T-helper 2 cell treated with Interferon-gamma antibody and Interleukin-4, amounts not matched to agents 100 ng/mL and 5 ng/mL, for 36 hours (primary cell): ENCODE measurements around the gene NDUFS6. TPM values are rescaled to one million over a fixed set of nuclear protein-coding genes. Genes with fewer than 3 reads are reported as not detected.

Experiments used
- intact Hi-C: fragments of 100-400 bp; cut with micrococcal nuclease; formaldehyde crosslinking; loops from one replicate; pipeline ENCODE4 v1.15.1; 2023
- total RNA-seq: library from RNA; stranded (reverse); gene quantifications from 2 replicates; pipeline ENCODE4 v1.2.3, GENCODE V29; 2022

Gene NDUFS6
- total RNA-seq, 1 donor from 2014 or later: 35.3 TPM

- intact Hi-C loops: no loop called here
Observed at GRCh38 chr5:1765141-1765879, 35.9 kb upstream of the NDUFS6 start.

- intact Hi-C loops: no loop called here
Observed at GRCh38 chr5:1765880-1766235, 35.3 kb upstream of the NDUFS6 start.

GRCh38 chr5:1767524-1768282 is 33.5 kb upstream of the NDUFS6 start:
- intact Hi-C loops: no loop called here

- intact Hi-C loops: no loop called here
Observed at GRCh38 chr5:1768283-1769000, 32.8 kb upstream of the NDUFS6 start.

DNA sequence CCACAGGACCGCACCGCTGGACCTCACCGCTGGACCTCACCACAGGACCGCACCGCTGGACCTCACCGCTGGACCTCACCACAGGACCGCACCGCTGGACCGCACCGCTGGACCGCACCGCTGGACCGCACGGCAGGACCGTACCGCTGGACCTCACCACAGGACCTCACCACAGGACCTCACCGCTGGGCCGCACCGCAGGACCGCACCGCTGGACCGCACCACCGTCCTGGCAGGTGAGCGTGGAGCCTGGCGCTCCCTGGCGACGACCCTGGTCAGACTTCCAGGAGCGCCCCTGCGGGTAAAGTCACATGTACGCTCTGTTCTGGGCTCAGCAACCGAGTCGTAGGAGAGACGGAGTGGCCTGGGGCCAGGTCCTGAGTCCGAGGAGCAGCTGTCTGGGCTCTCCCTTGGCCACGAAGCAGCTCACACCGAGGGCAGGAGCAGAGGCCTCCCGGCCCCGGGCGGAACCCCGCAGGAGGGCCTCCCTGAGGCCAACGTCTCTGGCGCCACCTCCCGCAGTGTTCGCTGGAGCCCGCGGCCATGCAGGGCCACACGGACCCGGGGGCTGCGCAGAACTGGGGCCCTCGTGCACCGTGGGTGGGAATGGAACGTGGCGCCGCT is 32.1 kb upstream of the NDUFS6 start:
- intact Hi-C loops: no loop called here

DNA sequence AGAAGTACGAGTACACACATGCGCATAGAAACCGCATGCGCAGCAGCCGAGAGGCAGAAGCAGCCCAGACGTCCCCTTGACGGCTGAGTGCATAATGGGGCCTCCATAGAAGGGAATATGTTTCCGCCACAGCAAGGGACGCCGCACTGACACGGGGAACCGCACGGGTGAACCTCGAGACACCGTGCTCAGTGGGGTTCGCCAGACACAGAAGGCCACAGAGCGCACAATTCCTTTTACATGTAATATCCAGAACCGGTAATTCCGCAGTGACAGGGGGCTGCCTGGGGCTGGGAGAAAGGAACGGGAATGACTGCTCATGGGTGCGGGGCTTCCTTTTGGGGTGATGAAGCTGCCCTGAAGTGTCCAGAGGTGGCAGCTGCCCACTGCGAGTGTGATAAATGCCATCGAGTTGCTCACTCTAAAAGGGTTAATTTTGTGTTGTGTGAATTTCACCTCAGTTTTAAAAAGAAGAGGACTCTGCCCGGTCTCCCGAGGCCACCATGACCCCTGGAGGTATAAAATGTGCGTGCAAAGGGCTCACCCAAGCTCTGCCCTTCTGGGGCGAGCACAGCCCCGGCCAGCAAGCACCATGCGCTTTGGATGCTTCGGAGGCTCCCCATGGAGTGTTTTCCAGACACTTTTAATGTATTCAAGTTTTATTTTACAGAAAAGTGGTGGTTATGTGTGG is 31.3 kb upstream of the NDUFS6 start:
- intact Hi-C loops: no loop called here

GRCh38 chr5:1770443-1770802 is 30.8 kb upstream of the NDUFS6 start:
- intact Hi-C loops: no loop called here

DNA sequence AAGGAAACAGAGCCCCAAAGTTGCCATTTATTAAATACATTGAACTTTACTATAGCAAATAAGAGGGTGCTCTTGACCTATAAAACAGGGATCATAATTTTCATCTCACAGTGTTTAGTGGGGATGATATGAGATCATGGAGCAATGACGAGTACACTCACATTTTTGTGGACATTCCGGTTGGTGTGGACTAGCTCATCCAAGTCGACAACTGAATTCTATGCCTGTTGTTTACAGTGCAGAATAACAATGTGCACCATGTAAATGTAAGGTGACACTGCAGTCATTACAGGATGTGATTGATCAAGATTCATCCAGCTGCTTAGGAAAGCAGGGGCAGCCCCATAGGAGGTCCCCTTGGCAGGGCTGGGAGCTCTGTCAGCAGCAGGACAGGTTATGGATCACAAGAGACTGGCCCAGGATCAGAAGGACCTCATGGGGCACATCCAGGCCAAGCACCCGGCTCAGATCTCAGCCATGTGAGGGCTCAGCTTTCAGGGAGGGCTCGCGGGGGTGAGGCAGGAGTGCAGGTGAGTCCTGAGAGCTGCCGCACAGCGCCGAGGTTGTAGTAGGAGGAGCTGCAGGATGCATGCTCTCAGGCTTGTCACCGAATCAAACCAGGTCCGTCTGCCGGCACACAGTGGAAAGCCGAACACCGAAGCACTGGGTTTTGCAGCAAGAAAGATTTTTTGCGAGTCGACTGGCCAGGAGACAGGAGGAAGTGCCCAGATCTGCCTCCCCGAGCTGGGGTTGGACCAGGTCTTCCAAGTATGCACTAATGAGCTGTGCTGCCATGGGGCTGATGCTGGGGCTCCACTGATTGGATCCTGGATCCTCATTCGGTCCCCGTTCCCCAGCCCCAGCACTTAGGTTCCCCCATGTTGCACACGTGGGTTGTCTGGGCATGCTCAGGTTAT is 29.8 kb upstream of the NDUFS6 start:
- intact Hi-C loops: no loop called here

DNA sequence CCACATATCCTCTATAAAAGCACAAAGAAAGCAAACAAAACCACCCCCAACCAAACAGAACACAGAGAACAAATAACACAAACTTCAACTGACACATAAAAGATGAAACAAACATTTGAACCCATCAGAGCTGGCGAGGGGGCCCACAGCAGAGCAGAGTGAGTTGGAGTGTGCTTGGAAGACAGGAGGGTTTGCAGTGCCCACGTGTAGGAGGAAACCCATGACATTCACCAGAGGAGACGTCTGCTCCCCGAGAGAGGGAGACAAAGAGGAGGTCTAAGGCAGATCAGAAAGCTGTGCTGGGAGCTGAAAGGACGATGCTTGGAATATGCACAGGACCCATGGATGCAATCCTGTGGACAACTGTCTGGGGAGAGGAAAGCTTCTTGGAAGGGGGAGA is 28.6 kb upstream of the NDUFS6 start:
- intact Hi-C loops: no loop called here

- intact Hi-C loops: no loop called here
Observed at GRCh38 chr5:1776831-1777230, 24.4 kb upstream of the NDUFS6 start.

DNA sequence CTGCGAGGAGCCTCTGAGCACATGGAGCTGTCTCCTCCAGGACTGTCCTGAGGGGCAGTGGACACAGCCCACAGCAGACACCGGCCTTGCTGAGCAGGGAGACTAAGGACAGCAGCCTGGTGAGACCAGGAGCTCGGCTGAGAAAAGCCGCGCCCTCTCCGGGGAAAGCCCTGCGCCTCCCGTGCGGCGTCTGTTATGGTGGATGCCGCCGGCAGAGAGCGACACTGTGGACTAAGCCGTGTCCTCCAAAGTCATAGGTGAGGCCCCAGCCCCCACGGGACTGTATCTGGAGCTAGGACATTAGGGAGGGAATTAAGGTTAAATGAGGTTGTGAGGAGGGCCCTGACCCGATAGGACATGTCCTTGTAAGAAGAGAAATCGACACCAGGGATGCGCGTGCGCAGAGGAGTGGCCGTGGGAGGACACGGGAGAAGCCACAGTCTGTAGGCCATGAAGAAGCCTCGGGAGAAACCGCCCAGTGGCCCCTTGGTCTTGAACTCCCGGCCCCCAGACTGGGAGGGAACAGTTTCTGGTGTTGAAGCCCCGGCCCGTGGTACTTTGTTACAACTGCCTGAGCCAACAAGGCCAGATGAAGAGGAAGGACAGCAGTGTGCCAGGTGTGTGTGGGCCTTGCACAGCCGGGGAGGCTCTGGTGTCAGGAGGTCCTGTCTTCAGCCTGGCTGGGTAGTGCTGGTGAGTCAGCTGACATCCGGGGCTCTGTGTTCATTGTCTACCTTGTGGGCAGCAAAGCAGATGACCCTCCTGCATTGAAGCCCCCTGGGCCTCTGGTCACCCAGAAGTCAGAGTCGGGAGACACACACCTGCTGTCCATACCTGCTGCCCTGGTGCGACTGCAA is 23.7 kb upstream of the NDUFS6 start:
- intact Hi-C loops: no loop called here

GRCh38 chr5:1778138-1779020 is 22.8 kb upstream of the NDUFS6 start:
- intact Hi-C loops: no loop called here

DNA sequence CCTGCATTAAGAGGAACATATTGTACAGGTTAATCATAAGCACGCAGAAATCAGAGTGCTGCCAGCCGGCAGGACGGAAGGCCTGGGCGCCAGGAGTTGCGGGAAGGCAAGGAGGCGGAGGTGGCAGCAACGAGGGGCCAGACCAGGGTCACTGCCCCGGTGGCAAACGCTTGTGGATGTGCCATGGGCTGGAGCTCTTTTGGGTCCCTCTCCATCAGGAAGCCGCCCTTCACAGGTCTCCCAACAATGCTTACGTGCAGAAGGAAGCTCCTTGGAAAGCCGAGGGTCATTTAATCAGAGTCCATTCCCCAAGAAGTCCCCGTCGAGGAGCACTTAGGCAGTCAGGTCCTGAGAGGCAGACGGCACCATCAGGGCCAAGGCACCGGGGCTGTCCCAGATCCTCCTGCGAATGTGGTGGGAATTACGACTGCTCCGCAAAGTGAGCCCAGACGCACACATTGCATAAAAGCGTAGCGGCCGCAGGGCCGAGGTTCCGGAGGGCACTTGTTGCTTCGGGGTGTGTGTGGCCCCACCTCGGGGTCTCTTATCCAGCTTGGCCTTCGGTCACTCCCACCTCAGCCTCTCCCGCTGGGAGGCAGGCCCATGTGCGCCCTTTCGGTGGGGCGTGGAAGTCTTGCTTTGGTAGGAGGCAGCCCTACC is 22.1 kb upstream of the NDUFS6 start:
- intact Hi-C loops: no loop called here

DNA sequence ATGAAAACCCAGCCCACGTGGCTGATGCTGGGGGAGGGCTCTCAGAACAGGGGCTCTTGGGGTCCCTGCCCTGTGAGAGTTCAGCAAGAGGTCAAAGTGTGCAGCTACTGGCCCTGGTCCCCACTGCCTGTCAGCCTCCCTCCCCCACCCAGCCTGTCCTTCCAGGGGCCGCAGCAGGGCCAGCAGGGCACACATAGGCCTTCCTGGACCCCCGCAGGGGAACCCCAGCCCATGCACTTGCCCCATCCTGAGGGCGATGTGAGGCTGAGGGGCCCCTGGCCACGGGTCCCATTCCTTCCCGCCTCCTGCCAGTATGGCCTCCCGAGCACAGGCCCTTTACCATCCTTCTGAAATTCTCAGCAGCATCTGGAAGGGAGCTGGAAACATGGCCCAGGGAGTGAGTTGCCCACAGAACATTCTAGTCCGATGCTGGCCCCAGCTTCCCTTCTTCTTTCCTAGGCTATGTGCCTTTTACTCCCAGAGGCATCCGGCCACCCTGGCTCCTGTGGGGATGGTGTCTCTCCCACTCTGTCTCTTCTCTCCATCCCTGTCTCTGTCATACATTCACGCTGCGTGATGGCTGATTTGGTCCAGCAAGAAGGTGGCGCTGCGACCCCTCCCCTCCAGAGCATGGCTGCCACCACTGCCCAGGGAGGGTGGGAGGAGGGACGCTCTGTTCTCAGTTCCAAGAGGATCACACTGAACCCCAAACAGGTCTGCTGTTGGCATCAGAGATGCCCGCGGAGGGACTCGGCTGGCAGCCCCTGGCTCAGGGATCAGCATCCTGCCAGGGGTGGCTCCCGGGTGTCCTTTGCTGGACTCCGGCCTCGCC is 21.2 kb upstream of the NDUFS6 start:
- intact Hi-C loops: no loop called here

- intact Hi-C loops: no loop called here
Observed at GRCh38 chr5:1780614-1780930, 20.6 kb upstream of the NDUFS6 start.

DNA sequence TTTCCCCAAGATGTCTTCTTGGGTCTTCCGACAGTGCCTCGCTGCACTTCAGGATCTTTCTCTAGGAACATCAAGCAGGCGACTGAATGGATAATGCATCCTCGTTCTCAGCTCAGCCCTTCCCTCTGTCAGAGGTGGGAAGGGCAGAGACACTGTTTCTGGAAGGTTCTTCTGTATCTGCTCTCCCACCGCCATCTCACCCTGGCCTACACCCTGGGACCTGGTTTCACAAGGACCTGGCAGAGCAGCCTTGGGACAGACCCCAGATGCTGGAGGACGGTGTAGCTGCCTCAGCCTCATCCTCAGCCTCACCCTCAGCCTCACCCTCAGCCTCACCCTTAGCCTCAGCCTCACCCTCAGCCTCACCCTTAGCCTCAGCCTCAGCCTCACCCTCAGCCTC is 20.1 kb upstream of the NDUFS6 start:
- intact Hi-C loops: no loop called here

- intact Hi-C loops: no loop called here
Observed at GRCh38 chr5:1781726-1782384, 19.4 kb upstream of the NDUFS6 start.
